GM12874 (cell line): ENCODE results near the gene RTN1.

Experiments
- CTCF ChIP-seq: IDR thresholded peaks from 2 replicates; pipeline ENCODE4 v1.5.1; 2011; ENCODE audit warnings: low read depth, mild to moderate bottlenecking, control low read depth, low read length, moderate library complexity; ENCODE audit not compliant: insufficient read depth

RTN1 gene

GRCh38 chr14:59699442-59699841 is 171.1 kb downstream of the RTN1 start:
- no peak for TF ChIP-seq CTCF

GRCh38 chr14:59698793-59699192 is 171.8 kb downstream of the RTN1 start:
- TF ChIP-seq CTCF, result no peak

GRCh38 chr14:59695198-59695597 is 175.4 kb downstream of the RTN1 start:
- no peak for TF ChIP-seq CTCF

GRCh38 chr14:59691266-59691665 is 179.3 kb downstream of the RTN1 start:
- TF ChIP-seq CTCF, result no peak

- TF ChIP-seq CTCF, result no peak
These were observed 180.2 kb downstream of the RTN1 start for GRCh38 chr14:59690426-59690825.

GRCh38 chr14:59688224-59689170 is 182.1 kb downstream of the RTN1 start:
- TF ChIP-seq CTCF, result peak; percentile 81

- no peak for TF ChIP-seq CTCF
These were observed 182.9 kb downstream of the RTN1 start for GRCh38 chr14:59687663-59688062.
